ENCODE results near the gene ARHGAP18. TPM values are rescaled to one million over a fixed set of nuclear protein-coding genes. Genes with fewer than 3 reads are reported as not detected.

The ARHGAP18 gene
- total and polyA plus RNA-seq, 2 of the 13 experiments (the other 11 are each of a cell fraction or from before 2014, with no cell fraction given) = 58.2 to 115 TPM

GRCh38 chr6:129695373-129696027 is 14.5 kb downstream of the ARHGAP18 start (continued):
- TF ChIP-seq FUBP1 (CRISPR knock-in tag; IDR thresholded peaks at IDR 0.05; ENCODE audit: borderline replicate concordance) (no peak), ZNF83 (CRISPR knock-in tag; IDR thresholded peaks at IDR 0.05; ENCODE audit: borderline replicate concordance) (no peak), HDAC2 (CRISPR knock-in tag; IDR thresholded peaks at IDR 0.05) (peak; percentile 77; the same call in 1 of the 2 replicates), ZNF264 (CRISPR knock-in tag; IDR thresholded peaks at IDR 0.05) (peak; percentile 1), FOSL2 (CRISPR knock-in tag; IDR thresholded peaks at IDR 0.05) (peak; percentile 67), ZNF232 (CRISPR knock-in tag; IDR thresholded peaks at IDR 0.05; ENCODE audit: borderline replicate concordance) (no peak), ZNF335 (CRISPR knock-in tag; IDR thresholded peaks at IDR 0.05) (no peak; the same call in 1 of the 2 replicates), NFE2L1 (CRISPR knock-in tag; IDR thresholded peaks at IDR 0.05; ENCODE audit: borderline replicate concordance) (no peak), FOXO1 (CRISPR knock-in tag; IDR thresholded peaks at IDR 0.05) (peak; percentile 37; the same call in 1 of the 2 replicates), HOXA7 (CRISPR knock-in tag; IDR thresholded peaks at IDR 0.05) (no peak), KAT7 (CRISPR knock-in tag; IDR thresholded peaks at IDR 0.05; ENCODE audit: borderline replicate concordance) (no peak), YEATS2 (CRISPR knock-in tag; IDR thresholded peaks at IDR 0.05; ENCODE audit: borderline replicate concordance) (0 out of 2 replicates have a peak, but pooled peaks have one; percentile 31), MTF2 (CRISPR knock-in tag; IDR thresholded peaks at IDR 0.05; ENCODE audit: borderline replicate concordance) (no peak), NR2F1 (CRISPR knock-in tag; IDR thresholded peaks at IDR 0.05) (no peak; a peak in 1 of 4 replicates), SALL1 (CRISPR knock-in tag; IDR thresholded peaks at IDR 0.05) (peak; percentile 51; the same call in 1 of the 2 replicates), ISL2 (CRISPR knock-in tag; IDR thresholded peaks at IDR 0.05) (peak; percentile 94), ZSCAN29 (CRISPR knock-in tag; conservative IDR thresholded peaks at IDR 0.05) (no peak; the same call in 1 of the 2 replicates), PHF20 (CRISPR knock-in tag; IDR thresholded peaks at IDR 0.05) (no peak), ZBTB37 (CRISPR knock-in tag; IDR thresholded peaks at IDR 0.05) (no peak), ATRX (CRISPR knock-in tag; IDR thresholded peaks at IDR 0.05; ENCODE audit: borderline replicate concordance) (no peak), ERF (CRISPR knock-in tag; IDR thresholded peaks at IDR 0.05) (no peak), JUNB (CRISPR knock-in tag; IDR thresholded peaks at IDR 0.05; ENCODE audit: borderline replicate concordance) (no peak), ZHX1 (CRISPR knock-in tag; IDR thresholded peaks at IDR 0.05; ENCODE audit: low read depth) (no peak)
